ENCODE results near the gene STC2.

STC2 gene

GRCh38 chr5:173331956-173332479, 3.8 kb upstream of the STC2 start:
- Histone ChIP-seq H3K4me1 (ENCODE audit: insufficient read depth, poor library complexity, severe bottlenecking) (peaks cover 33% of the 10 kb centered on the region), H3K9me3 (ENCODE audit: severe bottlenecking) (no peaks in the 10 kb centered on the region), H3K36me3 (ENCODE audit: low read depth) (peaks cover 9% of the 10 kb centered on the region), H3K4me3 (ENCODE audit: severe bottlenecking) (no peak overlapping the region), H3K27me3 (ENCODE audit: insufficient read depth, poor library complexity, severe bottlenecking) (no peaks in the 10 kb centered on the region), H3K27ac (ENCODE audit: poor library complexity, severe bottlenecking) (peak overlapping the region; percentile 92)
- DNase-seq (ENCODE audit: low spot score) (peak; percentile 96), ATAC-seq (ENCODE audit: low read depth) (peak; percentile 44)
- TF ChIP-seq CTCF (IDR thresholded peaks at IDR 0.05; ENCODE audit: poor library complexity, severe bottlenecking), result peak; percentile 98

- no peak for TF ChIP-seq CTCF (IDR thresholded peaks at IDR 0.05; ENCODE audit: poor library complexity, severe bottlenecking)
- peaks cover 16% of the 10 kb centered on the region for H3K36me3 ChIP-seq (ENCODE audit: low read depth)
- no peaks in the 10 kb centered on the region for H3K9me3 ChIP-seq (ENCODE audit: severe bottlenecking)
- H3K27ac ChIP-seq (ENCODE audit: poor library complexity, severe bottlenecking), result peak overlapping the region; percentile 92
- no peaks in the 10 kb centered on the region for H3K27me3 ChIP-seq (ENCODE audit: insufficient read depth, poor library complexity, severe bottlenecking)
- no peak for ATAC-seq (ENCODE audit: low read depth)
- peaks cover 33% of the 10 kb centered on the region for H3K4me1 ChIP-seq (ENCODE audit: insufficient read depth, poor library complexity, severe bottlenecking)
- H3K4me3 ChIP-seq (ENCODE audit: severe bottlenecking), result no peak overlapping the region
- DNase-seq (ENCODE audit: low spot score), result no peak
Measured at GRCh38 chr5:173331287-173331686, 3.1 kb upstream of the STC2 start.

- peaks cover 37% of the 10 kb centered on the region for H3K4me1 ChIP-seq (ENCODE audit: insufficient read depth, poor library complexity, severe bottlenecking)
- no peak overlapping the region for H3K4me3 ChIP-seq (ENCODE audit: severe bottlenecking)
- ATAC-seq (ENCODE audit: low read depth) (no peak), DNase-seq (ENCODE audit: low spot score) (no peak)
- H3K27ac ChIP-seq (ENCODE audit: poor library complexity, severe bottlenecking), result peak overlapping the region; percentile 92
- H3K9me3 ChIP-seq (ENCODE audit: severe bottlenecking), result no peaks in the 10 kb centered on the region
- peaks cover 23% of the 10 kb centered on the region for H3K36me3 ChIP-seq (ENCODE audit: low read depth)
- no peak for TF ChIP-seq CTCF (IDR thresholded peaks at IDR 0.05; ENCODE audit: poor library complexity, severe bottlenecking)
- no peaks in the 10 kb centered on the region for H3K27me3 ChIP-seq (ENCODE audit: insufficient read depth, poor library complexity, severe bottlenecking)
Measured at GRCh38 chr5:173330338-173331206, 2.4 kb upstream of the STC2 start.

GRCh38 chr5:173329491-173330337, 1.5 kb upstream of the STC2 start:
- Histone ChIP-seq H3K27ac (ENCODE audit: poor library complexity, severe bottlenecking) (peak overlapping the region; percentile 92), H3K27me3 (ENCODE audit: insufficient read depth, poor library complexity, severe bottlenecking) (no peaks in the 10 kb centered on the region), H3K4me3 (ENCODE audit: severe bottlenecking) (peak overlapping the region; percentile 47), H3K4me1 (ENCODE audit: insufficient read depth, poor library complexity, severe bottlenecking) (peaks cover 41% of the 10 kb centered on the region), H3K9me3 (ENCODE audit: severe bottlenecking) (no peaks in the 10 kb centered on the region), H3K36me3 (ENCODE audit: low read depth) (peaks cover 32% of the 10 kb centered on the region)
- DNase-seq (ENCODE audit: low spot score), result peak; percentile 88
- peak; percentile 53 for TF ChIP-seq CTCF (IDR thresholded peaks at IDR 0.05; ENCODE audit: poor library complexity, severe bottlenecking)
- peak; percentile 17 for ATAC-seq (ENCODE audit: low read depth)
